Ishikawa (cell line): Measurements from ENCODE around the gene ZBTB45.
A peak's percentile ranks its signal among the peaks of the same experiment; 100 is the strongest.

Experiments
- CEBPB ChIP-seq: IDR thresholded peaks from 2 replicates; pipeline ENCODE4 v1.6.1; 2012
- CREB1 ChIP-seq: IDR thresholded peaks from 2 replicates; pipeline ENCODE4 v1.6.1; 2012; ENCODE audit warnings: low read depth
- EGR1 ChIP-seq: IDR thresholded peaks from 2 replicates; pipeline ENCODE4 v1.6.1; 2012
- EP300 ChIP-seq: IDR thresholded peaks from 2 replicates; pipeline ENCODE4 v1.6.1; 2012; ENCODE audit warnings: borderline replicate concordance
- FOXM1 ChIP-seq: IDR thresholded peaks from 2 replicates; pipeline ENCODE4 v1.6.1; 2012; ENCODE audit warnings: low read depth, borderline replicate concordance
- MAX ChIP-seq: IDR thresholded peaks from 2 replicates; pipeline ENCODE4 v1.6.1; 2012
- NFIC ChIP-seq: IDR thresholded peaks from 2 replicates; pipeline ENCODE4 v1.6.1; 2012
- RAD21 ChIP-seq: IDR thresholded peaks from 2 replicates; pipeline ENCODE4 v1.6.1; 2012; ENCODE audit warnings: low read depth
- REST ChIP-seq: IDR thresholded peaks from 2 replicates; pipeline ENCODE4 v1.6.1; 2012; ENCODE audit warnings: low read depth, mild to moderate bottlenecking
- TAF1 ChIP-seq: IDR thresholded peaks from 2 replicates; pipeline ENCODE4 v1.6.1; 2012; ENCODE audit warnings: low read depth, mild to moderate bottlenecking
- TCF12 ChIP-seq: IDR thresholded peaks from 2 replicates; pipeline ENCODE4 v1.6.1; 2012; ENCODE audit warnings: low read depth
- TEAD4 ChIP-seq: IDR thresholded peaks from 2 replicates; pipeline ENCODE4 v1.6.1; 2012
- USF1 ChIP-seq: IDR thresholded peaks from 2 replicates; pipeline ENCODE4 v1.6.1; 2012
- YY1 ChIP-seq: IDR thresholded peaks from 2 replicates; pipeline ENCODE4 v1.6.1; 2012; ENCODE audit warnings: low read depth
- ZBTB7A ChIP-seq: IDR thresholded peaks from 2 replicates; pipeline ENCODE4 v1.6.1; 2012; ENCODE audit warnings: low read depth

Gene ZBTB45

GRCh38 chr19:58499021-58499927 lies 20.3 kb downstream of the ZBTB45 start:
- peak; percentile 81 for TF ChIP-seq NFIC
- TF ChIP-seq ZBTB7A: peak; percentile 61; the same call in 1 of the 2 replicates
- TF ChIP-seq CEBPB: 0 out of 2 replicates have a peak, but pooled peaks have one; percentile 3
- TF ChIP-seq YY1: peak; percentile 81
- peak; percentile 94 for TF ChIP-seq MAX
- TF ChIP-seq CREB1: no peak; the same call in 1 of the 2 replicates
- no peak for TF ChIP-seq EGR1
- TF ChIP-seq RAD21: no peak
- peak; percentile 61 for TF ChIP-seq USF1
- peak; percentile 68 for TF ChIP-seq TCF12
- TF ChIP-seq FOXM1: no peak
- peak; percentile 72 for TF ChIP-seq TAF1

GRCh38 chr19:58498316-58499020 lies 21.1 kb downstream of the ZBTB45 start:
- no peak for TF ChIP-seq CEBPB
- TF ChIP-seq USF1: no peak
- no peak for TF ChIP-seq YY1
- TF ChIP-seq MAX: no peak
- no peak for TF ChIP-seq TCF12
- no peak for TF ChIP-seq ZBTB7A
- no peak for TF ChIP-seq TAF1
- TF ChIP-seq RAD21: no peak
- TF ChIP-seq NFIC: no peak
- no peak for TF ChIP-seq EP300
- TF ChIP-seq EGR1: no peak

- TF ChIP-seq EP300: no peak
- no peak for TF ChIP-seq TCF12
- TF ChIP-seq ZBTB7A: no peak
- no peak for TF ChIP-seq CEBPB
- TF ChIP-seq TEAD4: no peak
- TF ChIP-seq MAX: no peak
- no peak for TF ChIP-seq CREB1
- TF ChIP-seq REST: no peak
- TF ChIP-seq EGR1: no peak
- no peak for TF ChIP-seq RAD21
- no peak for TF ChIP-seq FOXM1
- TF ChIP-seq YY1: no peak
- no peak for TF ChIP-seq NFIC
- TF ChIP-seq TAF1: no peak
- no peak for TF ChIP-seq USF1
Observed at GRCh38 chr19:58497634-58498170, 21.9 kb downstream of the ZBTB45 start.

GRCh38 chr19:58492265-58492664 lies 27.3 kb downstream of the ZBTB45 start:
- TF ChIP-seq NFIC (no peak), EP300 (no peak), CREB1 (no peak), REST (no peak), TEAD4 (no peak), MAX (no peak), ZBTB7A (no peak), TCF12 (no peak), EGR1 (no peak), USF1 (no peak), YY1 (no peak), RAD21 (no peak), FOXM1 (no peak), CEBPB (no peak), TAF1 (no peak)
